Peyer's patch (tissue), 4 donors: ENCODE results near the gene ELFN2. TPM values are rescaled to one million over a fixed set of nuclear protein-coding genes. Genes with fewer than 3 reads are reported as not detected.
A peak's percentile ranks its signal among the peaks of the same experiment; 100 is the strongest.

Source experiments
- DNase-seq, 3 donors: peaks; one replicate each; pipeline ENCODE4 v3.0.0-alpha.2; 2017 to 2019
- H3K27ac ChIP-seq, 4 donors: fragments of 200-600 bp; sonication (generic); one replicate each; pipeline ENCODE4 v1.5.1; 2016 to 2019
- H3K27me3 ChIP-seq, 2 donors: fragments of 200-600 bp; sonication (generic); one replicate each; pipeline ENCODE4 v1.5.1; 2019
- H3K36me3 ChIP-seq, 3 donors: fragments of 200-600 bp; sonication (generic); one replicate each; pipeline ENCODE4 v1.5.1; 2016 to 2019
- H3K4me1 ChIP-seq, 4 donors: fragments of 200-600 bp; sonication (generic); one replicate each; pipeline ENCODE4 v1.5.1; 2016 to 2019
- H3K4me3 ChIP-seq, 4 donors: fragments of 200-600 bp; sonication (generic); 1 replicate in 3 of 4; 2 replicates in 1 of 4; pipeline ENCODE4 v1.5.1; 2016 to 2019; ENCODE audit warnings: mild to moderate bottlenecking in 1 of 4
- H3K9me3 ChIP-seq, 4 donors: fragments of 200-600 bp; sonication (generic); one replicate each; pipeline ENCODE4 v1.5.1; 2016 to 2019; ENCODE audit warnings: mild to moderate bottlenecking in 1 of 4
- POLR2A ChIP-seq, 2 donors: fragments of 450-650 bp; IDR thresholded peaks; one replicate each; pipeline ENCODE4 v1.5.1; 2017; ENCODE audit warnings: antibody characterized with exemption in 2 of 2, mild to moderate bottlenecking in 2 of 2, moderate library complexity in 2 of 2
- total RNA-seq, 4 donors: library from RNA; depleted of rRNA; stranded (reverse); fragments of >200 nt; gene quantifications; one replicate each; pipeline ENCODE4 v1.1.0, GENCODE V29; 2016
- TF ChIP-seq, protein P1 (sequence below), 6 experiments: fragments of 450-650 bp in 4 of 6; fragments of 200-600 bp in 2 of 6; sonication (generic) in 1 of 6; IDR thresholded peaks; one replicate each; pipeline ENCODE4 v1.5.1; 2017 to 2019; ENCODE audit warnings: antibody characterized with exemption in 6 of 6, mild to moderate bottlenecking in 3 of 6, moderate library complexity in 1 of 6

ELFN2 gene, protein sequence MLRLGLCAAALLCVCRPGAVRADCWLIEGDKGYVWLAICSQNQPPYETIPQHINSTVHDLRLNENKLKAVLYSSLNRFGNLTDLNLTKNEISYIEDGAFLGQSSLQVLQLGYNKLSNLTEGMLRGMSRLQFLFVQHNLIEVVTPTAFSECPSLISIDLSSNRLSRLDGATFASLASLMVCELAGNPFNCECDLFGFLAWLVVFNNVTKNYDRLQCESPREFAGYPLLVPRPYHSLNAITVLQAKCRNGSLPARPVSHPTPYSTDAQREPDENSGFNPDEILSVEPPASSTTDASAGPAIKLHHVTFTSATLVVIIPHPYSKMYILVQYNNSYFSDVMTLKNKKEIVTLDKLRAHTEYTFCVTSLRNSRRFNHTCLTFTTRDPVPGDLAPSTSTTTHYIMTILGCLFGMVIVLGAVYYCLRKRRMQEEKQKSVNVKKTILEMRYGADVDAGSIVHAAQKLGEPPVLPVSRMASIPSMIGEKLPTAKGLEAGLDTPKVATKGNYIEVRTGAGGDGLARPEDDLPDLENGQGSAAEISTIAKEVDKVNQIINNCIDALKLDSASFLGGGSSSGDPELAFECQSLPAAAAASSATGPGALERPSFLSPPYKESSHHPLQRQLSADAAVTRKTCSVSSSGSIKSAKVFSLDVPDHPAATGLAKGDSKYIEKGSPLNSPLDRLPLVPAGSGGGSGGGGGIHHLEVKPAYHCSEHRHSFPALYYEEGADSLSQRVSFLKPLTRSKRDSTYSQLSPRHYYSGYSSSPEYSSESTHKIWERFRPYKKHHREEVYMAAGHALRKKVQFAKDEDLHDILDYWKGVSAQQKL
- total RNA-seq: under 1 TPM in 1 of 4 donors, not detected in 3; under 0.01 TPM

DNA sequence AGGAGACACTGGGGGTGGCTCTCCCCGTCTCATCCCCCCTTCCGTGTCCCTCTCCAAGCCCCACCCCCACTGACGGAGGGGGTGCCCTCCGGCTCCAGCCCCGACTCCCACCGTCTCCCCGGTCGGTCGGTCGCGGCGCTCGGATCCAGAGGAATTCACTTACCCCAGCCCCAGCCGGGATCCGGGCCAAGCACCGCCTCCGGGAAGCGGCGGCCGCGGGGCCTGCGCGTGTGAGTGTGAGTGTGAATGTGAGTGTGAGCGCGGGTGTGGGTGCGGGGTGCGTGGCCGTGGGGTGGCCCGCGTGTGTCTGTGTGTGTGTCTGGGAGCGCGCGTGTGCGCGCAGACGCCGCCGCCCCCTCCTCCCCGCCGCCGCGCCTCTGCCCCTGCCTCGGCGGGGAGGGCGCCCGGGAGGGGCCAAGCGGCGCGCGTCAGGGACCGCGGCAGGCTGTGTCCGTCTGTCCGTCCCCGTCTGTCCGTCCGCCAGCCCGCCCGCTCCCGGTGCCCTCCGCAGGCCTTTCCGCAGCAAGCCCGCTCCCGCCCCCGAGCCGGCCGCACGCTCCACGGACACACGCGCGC, at the start of gene ELFN2:
Gene ELFN2 (minus strand): TSS at position 345 of the 576 bp plus-strand sequence. CDS start 51,945 bp downstream, outside the sequence.
- Histone ChIP-seq H3K4me3 (peak within 1 kb of the TSS in 3 of 4 donors; percentile 41 to 54 (median 48)), H3K9me3 (no peaks in the 10 kb centered on the region), H3K27me3 (peaks cover 0 to 28% of the 10 kb centered on the region in 2 donors), H3K27ac (no peak within 1 kb of the TSS), H3K4me1 (peaks cover 0 to 16% (median 7%) of the 10 kb centered on the region in 4 donors), H3K36me3 (no peaks in the 10 kb centered on the region)
- DNase-seq: no peak
- TF ChIP-seq, protein P1, sequence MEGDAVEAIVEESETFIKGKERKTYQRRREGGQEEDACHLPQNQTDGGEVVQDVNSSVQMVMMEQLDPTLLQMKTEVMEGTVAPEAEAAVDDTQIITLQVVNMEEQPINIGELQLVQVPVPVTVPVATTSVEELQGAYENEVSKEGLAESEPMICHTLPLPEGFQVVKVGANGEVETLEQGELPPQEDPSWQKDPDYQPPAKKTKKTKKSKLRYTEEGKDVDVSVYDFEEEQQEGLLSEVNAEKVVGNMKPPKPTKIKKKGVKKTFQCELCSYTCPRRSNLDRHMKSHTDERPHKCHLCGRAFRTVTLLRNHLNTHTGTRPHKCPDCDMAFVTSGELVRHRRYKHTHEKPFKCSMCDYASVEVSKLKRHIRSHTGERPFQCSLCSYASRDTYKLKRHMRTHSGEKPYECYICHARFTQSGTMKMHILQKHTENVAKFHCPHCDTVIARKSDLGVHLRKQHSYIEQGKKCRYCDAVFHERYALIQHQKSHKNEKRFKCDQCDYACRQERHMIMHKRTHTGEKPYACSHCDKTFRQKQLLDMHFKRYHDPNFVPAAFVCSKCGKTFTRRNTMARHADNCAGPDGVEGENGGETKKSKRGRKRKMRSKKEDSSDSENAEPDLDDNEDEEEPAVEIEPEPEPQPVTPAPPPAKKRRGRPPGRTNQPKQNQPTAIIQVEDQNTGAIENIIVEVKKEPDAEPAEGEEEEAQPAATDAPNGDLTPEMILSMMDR (IDR thresholded peaks at IDR 0.05): no peak
- no peak for TF ChIP-seq POLR2A (IDR thresholded peaks at IDR 0.05)

DNA sequence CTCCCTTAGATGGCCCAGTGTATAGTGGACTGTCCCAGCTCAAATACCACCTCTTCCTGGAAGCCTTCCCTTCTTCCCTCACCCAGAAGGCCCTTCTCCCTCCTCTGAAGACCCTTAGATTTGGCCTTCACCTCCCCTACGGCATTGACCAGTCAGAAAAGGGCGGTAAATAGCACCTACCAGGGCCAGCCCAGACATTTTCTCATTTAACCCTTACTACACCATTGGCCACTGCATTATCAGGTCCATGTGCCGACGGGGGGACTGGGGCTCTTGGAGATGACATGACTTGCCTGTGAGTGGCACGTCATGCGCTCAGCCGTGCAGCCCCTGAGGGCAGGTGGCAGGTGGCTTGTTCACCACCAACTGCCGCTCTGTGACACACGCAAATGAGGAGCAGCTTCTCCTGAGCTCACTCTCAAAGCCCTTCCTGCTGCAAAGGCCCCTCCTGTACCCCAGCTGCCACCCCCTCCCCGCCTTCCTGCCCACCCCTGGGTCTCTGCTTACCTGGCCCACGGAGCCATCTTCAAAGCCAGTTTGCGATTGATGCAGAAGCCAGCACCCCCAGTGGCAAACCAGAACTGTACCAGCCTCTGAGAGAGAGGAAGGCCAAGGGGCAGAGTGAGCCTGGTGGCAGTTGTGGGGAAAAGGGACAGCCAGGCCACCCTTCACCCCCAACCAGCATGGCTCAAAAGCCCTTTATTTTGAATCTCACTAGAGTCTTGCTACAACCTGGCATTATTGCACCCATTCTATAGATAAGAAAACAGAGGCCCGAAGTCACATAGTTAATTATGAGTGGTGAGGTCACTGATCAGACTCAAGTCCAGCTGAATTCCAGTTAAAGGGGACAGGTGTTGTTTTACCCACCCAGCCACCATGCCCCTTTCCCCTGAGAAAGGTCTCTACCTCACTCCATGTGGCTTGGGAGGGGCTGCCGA, 49.4 kb upstream of the ELFN2 start:
- no peaks in the 10 kb centered on the region for H3K9me3 ChIP-seq
- peaks cover 0 to 44% (median 0%) of the 10 kb centered on the region in 3 donors for H3K36me3 ChIP-seq
- no peak overlapping the region for H3K4me3 ChIP-seq
- H3K27ac ChIP-seq: no peak overlapping the region
- no peak for TF ChIP-seq POLR2A (IDR thresholded peaks at IDR 0.05)
- TF ChIP-seq, protein P1 (IDR thresholded peaks at IDR 0.05): no peak
- H3K4me1 ChIP-seq: no peaks in the 10 kb centered on the region
- DNase-seq: no peak
- H3K27me3 ChIP-seq: no peaks in the 10 kb centered on the region

DNA sequence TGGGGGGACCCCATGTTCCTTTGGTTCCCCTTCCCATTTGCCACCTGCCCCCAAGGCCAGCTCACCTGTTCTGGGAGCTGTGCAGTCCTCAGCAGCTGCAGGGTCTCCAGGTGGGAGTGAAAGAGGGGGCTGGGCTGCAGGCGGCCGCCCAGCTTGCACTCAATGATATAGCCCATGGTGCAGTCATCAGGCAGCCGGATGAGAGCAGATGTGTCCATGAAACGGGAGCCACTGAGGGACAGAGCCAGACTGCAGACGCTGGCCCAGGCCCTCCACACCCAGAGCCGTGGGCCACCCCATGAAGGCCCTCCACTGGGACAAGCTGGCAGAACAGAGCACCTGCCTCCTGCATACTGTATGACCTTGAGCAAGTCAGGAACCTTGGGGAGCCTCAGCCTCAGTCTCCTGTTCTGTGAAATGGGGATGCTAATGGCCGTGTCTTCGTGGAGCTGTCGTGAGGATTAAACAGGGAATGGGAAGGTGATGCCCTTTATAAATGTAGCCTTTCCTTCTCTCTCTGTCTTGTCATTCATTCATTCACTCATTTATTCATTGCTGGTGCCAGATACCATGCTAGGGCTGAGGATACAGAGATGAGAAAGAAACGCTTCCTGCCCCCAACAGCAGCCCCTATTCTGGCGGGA, 47.3 kb upstream of the ELFN2 start:
- no peaks in the 10 kb centered on the region for H3K27me3 ChIP-seq
- H3K27ac ChIP-seq: no peak overlapping the region
- peaks cover 0 to under 1% (median 0%) of the 10 kb centered on the region in 4 donors for H3K4me1 ChIP-seq
- TF ChIP-seq POLR2A (IDR thresholded peaks at IDR 0.05): no peak
- TF ChIP-seq, protein P1 (IDR thresholded peaks at IDR 0.05): no peak
- peaks cover 0 to 43% (median 0%) of the 10 kb centered on the region in 3 donors for H3K36me3 ChIP-seq
- DNase-seq: no peak
- no peak overlapping the region for H3K4me3 ChIP-seq
- H3K9me3 ChIP-seq: no peaks in the 10 kb centered on the region

DNA sequence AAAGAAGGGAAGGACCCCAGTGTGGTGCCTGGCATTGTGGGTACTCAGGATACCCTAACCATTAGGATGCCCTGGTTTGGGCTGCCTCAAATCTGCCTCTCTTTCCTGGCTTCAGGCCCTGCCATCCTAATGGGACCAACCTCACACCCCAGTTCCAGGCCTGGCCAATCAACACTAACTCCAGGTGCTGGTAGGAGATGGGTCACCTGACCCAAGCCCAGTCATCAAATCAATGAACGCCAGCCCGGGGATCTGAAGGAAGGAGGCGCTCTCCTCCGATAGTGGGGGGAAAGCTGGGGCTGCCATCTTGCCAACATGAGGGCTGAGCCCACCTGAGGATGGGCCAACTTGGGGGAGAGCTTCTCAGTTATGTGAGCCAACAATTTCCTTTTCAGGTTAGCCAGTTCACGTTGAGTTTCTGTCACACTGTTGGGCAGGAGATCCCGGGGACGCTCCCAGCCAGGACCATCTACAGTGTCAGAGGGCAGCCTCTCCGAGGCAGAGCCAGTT, 46.2 kb upstream of the ELFN2 start:
- Histone ChIP-seq H3K4me1 (peaks cover 0 to 6% (median 0%) of the 10 kb centered on the region in 4 donors), H3K27me3 (no peaks in the 10 kb centered on the region), H3K27ac (no peak overlapping the region), H3K9me3 (no peaks in the 10 kb centered on the region), H3K4me3 (no peak overlapping the region), H3K36me3 (peaks cover 0 to 37% (median 0%) of the 10 kb centered on the region in 3 donors)
- no peak for DNase-seq
- TF ChIP-seq, protein P1 (IDR thresholded peaks at IDR 0.05): no peak
- TF ChIP-seq POLR2A (IDR thresholded peaks at IDR 0.05): no peak
